HepG2 (cell line): Measurements from ENCODE around the gene ZNF394. TPM values are rescaled to one million over a fixed set of nuclear protein-coding genes. Genes with fewer than 3 reads are reported as not detected.
"Not testable (repeated sequence)": the region's sequence is repeated elsewhere in the genome, so short reads cannot be mapped to it uniquely, and the experiment has no call there.

Experiments
- ATAC-seq: fragments of 200-7000 bp; cut with Tn5 transposase; 3 replicates; pipeline ENCODE4 v1.9.1; 2020; ENCODE audit warnings: mild to moderate bottlenecking, moderate library complexity
- BruUV-seq: library from RNA; stranded (reverse); fragments of 400-500 nt; replicated peaks from 2 replicates; lab custom pipeline; 2021; lab: Mats Ljungman, UMichigan
- CTCF ChIA-PET: fragments of 300-600 bp; formaldehyde crosslinking; extraction: SDS; loops from one replicate; lab custom pipeline; 2021; ENCODE audit warnings: low total read pairs, inconsistent platforms, low intra/inter-chr PET ratio; lab: Yijun Ruan, JAX
- POLR2A ChIA-PET: fragments of 350-600 bp; sonication (Branson Sonifier 250); formaldehyde crosslinking; loops from one replicate; lab custom pipeline; 2020; ENCODE audit warnings: antibody characterized with exemption, inconsistent platforms; lab: Yijun Ruan, JAX
- DNase-seq: peaks from one replicate; pipeline ENCODE4 v3.0.0-alpha.2; 2015; ENCODE audit warnings: low spot score
- FAIRE-seq: peaks from 3 replicates; lab custom pipeline; 2011; peaks lifted over from hg19 to GRCh38; lab: Jason Lieb, UNC
- H2AFZ ChIP-seq: one replicate; pipeline ENCODE4 v1.6.1; 2011; ENCODE audit warnings: low read length, inconsistent platforms
- H3K27ac ChIP-seq: fragments of 300-600 bp; 3 replicates; pipeline ENCODE4 v1.8.0; 2011; ENCODE audit warnings: mixed run types, mild to moderate bottlenecking, mixed read lengths, low read length, inconsistent platforms; ENCODE audit not compliant: insufficient read depth; ENCODE audit errors: extremely low read length
- H3K27me3 ChIP-seq, 2 experiments: fragments of 200-600 bp in 1 of 2; 2 replicates in 1 of 2; 3 replicates in 1 of 2; pipeline versions ENCODE4 v1.6.0 to v1.8.0; 2011; ENCODE audit warnings: low read length in 2 of 2, mild to moderate bottlenecking in 2 of 2, moderate library complexity in 2 of 2, inconsistent platforms in 1 of 2; ENCODE audit not compliant: insufficient read depth in 2 of 2, control insufficient read depth in 1 of 2
- H3K36me3 ChIP-seq, 2 experiments: fragments of 200-600 bp in 1 of 2; replicated peaks in 1 of 2; 2 replicates in 1 of 2; 3 replicates in 1 of 2; pipeline versions ENCODE4 v1.5.1 to v1.8.0; 2011; ENCODE audit warnings: low read length in 2 of 2, inconsistent platforms in 1 of 2; ENCODE audit not compliant: insufficient read depth in 2 of 2, control insufficient read depth in 1 of 2
- H3K4me1 ChIP-seq: 2 replicates; pipeline ENCODE4 v1.5.1; 2012; ENCODE audit warnings: low read length, inconsistent platforms; ENCODE audit not compliant: insufficient read depth
- H3K4me2 ChIP-seq: 2 replicates; pipeline ENCODE4 v1.6.0; 2011; ENCODE audit warnings: low read depth, low read length, inconsistent platforms
- H3K4me3 ChIP-seq, 3 experiments: fragments of 200-600 bp in 1 of 3; sonication (generic), shearing (Covaris generic) in 1 of 3; replicated peaks in 1 of 3; 2 replicates each; pipeline ENCODE4 v1.5.1; 2011 to 2016; ENCODE audit warnings: low read length in 3 of 3, inconsistent platforms in 2 of 3, low read depth in 2 of 3, mild to moderate bottlenecking in 2 of 3, control low read depth in 1 of 3, mixed read lengths in 1 of 3; ENCODE audit not compliant: insufficient read depth in 1 of 3
- H3K79me2 ChIP-seq: one replicate; pipeline ENCODE4 v1.6.1; 2011; ENCODE audit warnings: low read length, inconsistent platforms; ENCODE audit not compliant: insufficient read depth
- H3K9ac ChIP-seq: 2 replicates; pipeline ENCODE4 v1.6.0; 2011; ENCODE audit warnings: mild to moderate bottlenecking, low read depth, low read length, inconsistent platforms; ENCODE audit not compliant: insufficient read depth
- H3K9me3 ChIP-seq: 2 replicates; pipeline ENCODE4 v1.5.1; 2012; ENCODE audit warnings: mild to moderate bottlenecking, low read length
- H4K20me1 ChIP-seq: 2 replicates; pipeline ENCODE4 v1.6.0; 2011; ENCODE audit warnings: inconsistent platforms, mild to moderate bottlenecking, low read length, moderate library complexity; ENCODE audit not compliant: insufficient read depth
- MAFF ChIP-seq: IDR thresholded peaks from 2 replicates; pipeline ENCODE4 v1.6.1; 2011; ENCODE audit warnings: low read depth, low read length, improper control_type of control experiment
- MAFK ChIP-seq, 2 experiments: IDR thresholded peaks in 1 of 2; conservative IDR thresholded peaks in 1 of 2; 2 replicates each; pipeline ENCODE4 v1.6.1; 2011; ENCODE audit warnings: improper control_type of control experiment in 2 of 2, low read length in 2 of 2
- NFYB ChIP-seq: sonication (generic); formaldehyde crosslinking; IDR thresholded peaks from 2 replicates; pipeline ENCODE4 v1.4.0; 2020; ENCODE audit warnings: missing genetic modification reagents
- NFYC ChIP-seq: IDR thresholded peaks from 2 replicates; pipeline ENCODE4 v1.6.1; 2016; ENCODE audit warnings: missing genetic modification reagents, missing compliant biosample characterization
- SNAPC2 ChIP-seq: sonication (generic); formaldehyde crosslinking; IDR thresholded peaks from 2 replicates; pipeline ENCODE4 v1.8.1; 2022; ENCODE audit warnings: mild to moderate bottlenecking, missing genetic modification reagents
- ZBTB38 ChIP-seq: sonication (generic); formaldehyde crosslinking; IDR thresholded peaks from 2 replicates; pipeline ENCODE4 v1.5.1; 2020; ENCODE audit warnings: mild to moderate bottlenecking, missing genetic modification reagents
- ZMYM4 ChIP-seq: sonication (generic); formaldehyde crosslinking; IDR thresholded peaks from 2 replicates; pipeline ENCODE4 v1.8.1; 2023; ENCODE audit warnings: mild to moderate bottlenecking, missing genetic modification reagents
- ZNF761 ChIP-seq: sonication (generic); formaldehyde crosslinking; conservative IDR thresholded peaks from 2 replicates; pipeline ENCODE4 v1.4.0; 2020; ENCODE audit warnings: mild to moderate bottlenecking, missing genetic modification reagents
- WGBS: methylation state at CpG from one replicate; pipeline ENCODE4 v1.1.6; 2017; ENCODE audit warnings: low lambda C conversion rate; 5-methylcytosine and 5-hydroxymethylcytosine counted together
- in situ Hi-C: cut with HindIII; loops from 2 replicates; pipeline ENCODE4 v1.10.0; 2017; ENCODE audit warnings: low pct_unique_long_range_greater_than_20kb; ENCODE audit not compliant: extremely low pct_ligation_motif_present
- intact Hi-C: fragments of 100-400 bp; cut with micrococcal nuclease; formaldehyde crosslinking; loops from one replicate; pipeline ENCODE4 v1.10.0; 2022; ENCODE audit not compliant: unreplicated experiment
- polyA plus RNA-seq, 8 experiments: library from polyadenylated mRNA; depleted of rRNA in 3 of 8; stranded (reverse) in 7 of 8; unstranded in 1 of 8; fragments of >200 nt; fragmentation: Illumina TruSeq in 4 of 8; extraction: Trizol in 4 of 8; gene quantifications; 2 replicates each; pipeline versions ENCODE4 v1.2.1 to v1.2.3, GENCODE V29; 2011 to 2016; ENCODE audit warnings: low read depth in 4 of 8, missing spikeins in 1 of 8, mixed read lengths in 1 of 8; ENCODE audit not compliant: insufficient read depth in 1 of 8
- total RNA-seq, 5 experiments: library from RNA; depleted of rRNA; stranded (reverse); fragments of >200 nt; fragmentation: Illumina TruSeq; extraction: Trizol; gene quantifications; 2 replicates each; pipeline ENCODE4 v1.2.3, GENCODE V29; 2016; ENCODE audit warnings: low read depth in 1 of 5
- TF ChIP-seq, protein P1 (sequence below): sonication (generic); formaldehyde crosslinking; IDR thresholded peaks from 2 replicates; pipeline ENCODE4 v1.8.1; 2023; ENCODE audit warnings: mild to moderate bottlenecking, missing genetic modification reagents

The ZNF394 gene
- total and polyA plus RNA-seq, 2 of the 13 experiments (the other 11 are each of a cell fraction or from before 2014, with no cell fraction given): 7.8 to 19.6 TPM

DNA sequence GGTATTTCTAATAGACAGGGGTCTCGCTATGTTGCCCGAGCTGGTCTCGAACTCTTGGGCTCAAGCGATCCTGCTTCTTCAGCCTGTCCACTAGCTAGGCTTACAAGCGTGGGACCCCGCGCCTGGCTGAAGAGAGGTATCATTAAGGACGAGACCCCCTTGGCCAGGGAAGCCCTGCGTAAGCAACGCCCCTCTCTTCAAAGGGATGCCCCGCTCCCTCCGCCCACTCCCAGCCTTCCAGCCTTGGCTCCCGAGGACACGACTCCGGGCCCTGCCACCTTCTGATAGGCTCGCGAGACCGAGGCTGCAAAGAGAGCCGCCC, 4.2 kb upstream of the ZNF394 start (continued):
- TF ChIP-seq, protein P1, sequence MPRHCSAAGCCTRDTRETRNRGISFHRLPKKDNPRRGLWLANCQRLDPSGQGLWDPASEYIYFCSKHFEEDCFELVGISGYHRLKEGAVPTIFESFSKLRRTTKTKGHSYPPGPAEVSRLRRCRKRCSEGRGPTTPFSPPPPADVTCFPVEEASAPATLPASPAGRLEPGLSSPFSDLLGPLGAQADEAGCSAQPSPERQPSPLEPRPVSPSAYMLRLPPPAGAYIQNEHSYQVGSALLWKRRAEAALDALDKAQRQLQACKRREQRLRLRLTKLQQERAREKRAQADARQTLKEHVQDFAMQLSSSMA (CRISPR knock-in tag): no peak
- TF ChIP-seq SNAPC2 (CRISPR knock-in tag) (no peak), ZNF761 (CRISPR knock-in tag) (0 out of 2 replicates have a peak, but pooled peaks have one; percentile 12)

DNA sequence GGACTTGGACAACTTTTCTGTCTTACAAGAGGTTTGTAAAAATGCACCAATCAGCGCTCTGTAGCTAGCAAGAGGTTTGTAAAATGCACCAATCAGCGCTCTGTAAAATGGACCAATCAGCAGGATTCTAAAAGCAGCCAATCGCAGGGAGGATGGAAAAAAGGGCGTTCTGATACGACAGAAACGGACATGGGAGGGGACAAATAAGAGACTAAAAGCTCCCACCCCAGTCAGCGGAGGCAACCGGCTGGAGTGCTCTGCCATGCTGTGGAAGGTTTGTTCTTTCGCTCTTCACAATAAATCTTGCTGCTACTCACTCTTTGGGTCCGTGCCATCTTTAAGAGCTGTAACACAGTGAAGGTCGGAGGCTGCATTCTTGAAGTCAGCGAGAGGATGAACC, 1.2 kb upstream of the ZNF394 start:
- Histone ChIP-seq H4K20me1 (peaks cover 18% of the 10 kb centered on the region), H3K79me2 (peaks cover 48% of the 10 kb centered on the region), H3K4me1 (peaks cover 25% of the 10 kb centered on the region), H3K4me2 (peak overlapping the region; percentile 79), H3K4me3 (peak overlapping the region in 1 of 3 experiments; percentile 75; a peak in 2 of 6 replicates)
- TF ChIP-seq NFYB (peak; percentile 65), MAFF (peak; percentile 75), ZBTB38 (peak; percentile 22; the same call in 1 of the 2 replicates), MAFK (conservative IDR thresholded peaks at IDR 0.05 in 1 of 2, IDR thresholded peaks at IDR 0.05 in 1 of 2; ENCODE audit: low read length in 2 of 2) (peak; percentile 69 to 75), ZMYM4 (peak; percentile 43; the same call in 1 of the 2 replicates), NFYC (CRISPR knock-in tag) (peak; percentile 71)
- intact Hi-C loops: loop anchor here (5.0 kb wide), 1 partner anchor 56 kb away; the partner anchor contains the start of gene ZNF655
- FAIRE-seq, CTCF ChIA-PET, H2AFZ ChIP-seq, ATAC-seq, in situ Hi-C loops, H3K36me3 ChIP-seq, H3K27me3 ChIP-seq, H3K9me3 ChIP-seq, H3K27ac ChIP-seq, H3K9ac ChIP-seq: not testable (repeated sequence)
- WGBS: 93% methylated on average over 12 of the region's 12 CpGs
- peak; percentile 47 for DNase-seq
- POLR2A ChIA-PET: interaction anchor here (1.3 to 4.5 kb wide), 5 partner anchors 28 to 116 kb away, joined by 3 to 31 read pairs (median 8); partner anchors contain the start of genes ATP5MF, ZNF655, ZNF789 and ZSCAN25
- TSS peak; percentile 38 for BruUV-seq
